ENCODE measurements around the gene OR2V2. TPM values are rescaled to one million over a fixed set of nuclear protein-coding genes. Genes with fewer than 3 reads are reported as not detected.

OR2V2 gene
- total RNA-seq, 4 donors from 2014 or later: not detected

DNA sequence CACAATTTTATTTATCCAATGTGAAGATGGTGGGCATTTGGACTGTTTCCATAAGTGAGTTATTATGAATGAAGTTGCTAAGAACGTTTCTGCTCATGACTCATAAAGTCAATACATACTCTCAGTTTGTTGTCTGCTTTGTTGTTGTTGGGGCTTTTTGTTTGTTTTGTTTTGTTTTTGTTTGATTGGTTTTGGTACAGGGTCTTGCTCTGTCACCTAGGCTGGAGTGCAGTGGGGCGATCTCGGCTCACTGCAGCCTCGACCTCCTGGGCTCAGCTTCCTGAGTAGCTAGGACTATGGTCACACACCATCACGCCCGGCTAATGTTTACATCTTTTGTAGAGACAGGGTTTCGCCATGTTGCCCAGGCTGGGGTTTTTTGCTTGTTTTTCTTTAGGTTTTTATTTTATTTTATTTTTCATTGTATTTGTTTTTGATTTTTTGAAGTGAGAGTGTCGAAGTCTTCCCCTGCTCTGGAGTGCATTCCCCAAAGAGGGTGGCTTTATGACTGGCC lies 39.7 kb downstream of the OR2V2 start:
- H3K27me3 ChIP-seq: no peaks in the 10 kb centered on the region
- peak overlapping the region in 1 of 4 donors; percentile 61 for H3K4me3 ChIP-seq
- H3K27ac ChIP-seq: peak overlapping the region in 3 of 4 donors; percentile 44 to 82 (median 77)
- no peak for TF ChIP-seq POLR2A (IDR thresholded peaks at IDR 0.05)
- TF ChIP-seq, protein P1, sequence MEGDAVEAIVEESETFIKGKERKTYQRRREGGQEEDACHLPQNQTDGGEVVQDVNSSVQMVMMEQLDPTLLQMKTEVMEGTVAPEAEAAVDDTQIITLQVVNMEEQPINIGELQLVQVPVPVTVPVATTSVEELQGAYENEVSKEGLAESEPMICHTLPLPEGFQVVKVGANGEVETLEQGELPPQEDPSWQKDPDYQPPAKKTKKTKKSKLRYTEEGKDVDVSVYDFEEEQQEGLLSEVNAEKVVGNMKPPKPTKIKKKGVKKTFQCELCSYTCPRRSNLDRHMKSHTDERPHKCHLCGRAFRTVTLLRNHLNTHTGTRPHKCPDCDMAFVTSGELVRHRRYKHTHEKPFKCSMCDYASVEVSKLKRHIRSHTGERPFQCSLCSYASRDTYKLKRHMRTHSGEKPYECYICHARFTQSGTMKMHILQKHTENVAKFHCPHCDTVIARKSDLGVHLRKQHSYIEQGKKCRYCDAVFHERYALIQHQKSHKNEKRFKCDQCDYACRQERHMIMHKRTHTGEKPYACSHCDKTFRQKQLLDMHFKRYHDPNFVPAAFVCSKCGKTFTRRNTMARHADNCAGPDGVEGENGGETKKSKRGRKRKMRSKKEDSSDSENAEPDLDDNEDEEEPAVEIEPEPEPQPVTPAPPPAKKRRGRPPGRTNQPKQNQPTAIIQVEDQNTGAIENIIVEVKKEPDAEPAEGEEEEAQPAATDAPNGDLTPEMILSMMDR (IDR thresholded peaks at IDR 0.05): no peak
- peaks cover 0 to 28% (median 0%) of the 10 kb centered on the region in 4 donors for H3K4me1 ChIP-seq
- no peaks in the 10 kb centered on the region for H3K9me3 ChIP-seq
- no peaks in the 10 kb centered on the region for H3K36me3 ChIP-seq
- no peak for DNase-seq

DNA sequence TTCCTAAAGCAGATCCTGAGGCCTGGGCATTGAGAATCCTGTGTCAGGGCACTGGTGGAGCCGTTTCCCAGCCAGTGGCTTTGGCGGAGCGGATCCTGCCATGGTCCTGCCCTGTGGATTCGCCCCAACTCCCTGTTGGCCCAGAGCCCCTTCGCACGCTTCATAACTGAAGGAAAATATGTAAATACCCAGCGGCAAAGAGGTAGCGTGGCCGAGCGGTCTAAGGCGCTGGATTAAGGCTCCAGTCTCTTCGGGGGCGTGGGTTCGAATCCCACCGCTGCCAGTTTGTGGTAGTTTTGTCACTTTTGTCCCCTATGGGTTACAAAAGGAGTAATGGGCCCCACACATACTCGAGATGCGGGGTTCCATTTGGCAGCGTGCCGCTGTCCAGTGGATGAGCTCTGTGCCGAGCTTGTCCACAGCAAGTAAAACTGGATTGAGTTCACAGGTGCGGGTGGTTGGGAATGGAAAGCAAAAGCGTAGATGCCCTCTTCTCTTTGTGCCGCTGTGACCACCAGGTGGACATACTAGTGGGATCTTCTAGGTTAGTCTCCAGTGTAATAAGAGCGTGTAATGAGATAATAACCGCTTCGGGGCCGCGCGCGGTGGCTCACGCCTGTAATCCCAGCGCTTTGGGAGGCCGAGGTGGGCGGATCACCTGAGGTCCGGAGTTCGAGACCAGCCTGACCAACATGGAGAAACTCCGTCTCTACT lies 40.3 kb downstream of the OR2V2 start:
- no peak for TF ChIP-seq POLR2A (IDR thresholded peaks at IDR 0.05)
- TF ChIP-seq, protein P1 (IDR thresholded peaks at IDR 0.05): peak in 2 of 6 experiments; percentile 17 to 31
- H3K27me3 ChIP-seq: no peaks in the 10 kb centered on the region
- H3K4me3 ChIP-seq: peak overlapping the region; percentile 55 to 88 (median 71)

DNA sequence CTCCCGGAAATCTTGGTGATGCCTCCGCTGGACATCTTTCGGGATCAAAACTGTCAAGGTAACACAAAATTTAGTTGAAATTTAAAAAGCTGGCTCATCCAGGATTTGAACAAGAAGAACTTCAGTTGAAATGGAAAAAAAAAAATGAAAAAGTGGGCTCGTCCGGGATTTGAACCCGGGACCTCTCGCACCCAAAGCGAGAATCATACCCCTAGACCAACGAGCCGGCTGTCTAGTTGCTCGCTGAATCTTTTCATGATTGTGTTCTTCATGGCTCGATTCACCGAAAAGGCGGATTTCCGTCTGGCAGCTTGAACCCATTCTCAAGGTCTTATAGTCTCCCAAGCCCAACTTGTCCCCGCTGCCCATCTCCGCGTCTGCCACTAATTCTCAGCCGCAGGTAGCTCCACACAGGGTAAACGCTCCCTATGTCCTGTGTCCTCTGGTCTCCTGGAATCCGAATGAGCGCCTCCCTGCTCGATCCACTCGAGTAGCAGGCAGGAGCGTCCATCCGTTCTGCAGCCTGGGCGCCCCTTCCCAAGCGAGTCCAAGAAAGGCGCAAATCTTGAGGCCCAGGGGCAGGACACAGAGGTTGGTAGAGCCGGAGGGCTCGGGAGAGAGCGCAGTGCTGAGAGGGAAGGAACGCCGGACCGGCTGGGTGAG lies 41.4 kb downstream of the OR2V2 start:
- Histone ChIP-seq H3K4me1 (peaks cover 0 to 29% (median 2%) of the 10 kb centered on the region in 4 donors), H3K27ac (peak overlapping the region; percentile 77 to 89 (median 84)), H3K36me3 (no peaks in the 10 kb centered on the region), H3K27me3 (no peaks in the 10 kb centered on the region), H3K4me3 (peak overlapping the region; percentile 55 to 88 (median 71)), H3K9me3 (no peaks in the 10 kb centered on the region)
- TF ChIP-seq POLR2A (IDR thresholded peaks at IDR 0.05): no peak
- TF ChIP-seq, protein P1 (IDR thresholded peaks at IDR 0.05): no peak
- peak; percentile 78 to 91 (median 82) for DNase-seq

More for the DNA sequence above, 40.3 kb downstream of the OR2V2 start:
- Histone ChIP-seq H3K27ac (peak overlapping the region in 3 of 4 donors; percentile 44 to 82 (median 77)), H3K4me1 (peaks cover 0 to 34% (median 2%) of the 10 kb centered on the region in 4 donors), H3K36me3 (no peaks in the 10 kb centered on the region), H3K9me3 (no peaks in the 10 kb centered on the region)
- peak; percentile 53 to 80 (median 63) for DNase-seq

DNA sequence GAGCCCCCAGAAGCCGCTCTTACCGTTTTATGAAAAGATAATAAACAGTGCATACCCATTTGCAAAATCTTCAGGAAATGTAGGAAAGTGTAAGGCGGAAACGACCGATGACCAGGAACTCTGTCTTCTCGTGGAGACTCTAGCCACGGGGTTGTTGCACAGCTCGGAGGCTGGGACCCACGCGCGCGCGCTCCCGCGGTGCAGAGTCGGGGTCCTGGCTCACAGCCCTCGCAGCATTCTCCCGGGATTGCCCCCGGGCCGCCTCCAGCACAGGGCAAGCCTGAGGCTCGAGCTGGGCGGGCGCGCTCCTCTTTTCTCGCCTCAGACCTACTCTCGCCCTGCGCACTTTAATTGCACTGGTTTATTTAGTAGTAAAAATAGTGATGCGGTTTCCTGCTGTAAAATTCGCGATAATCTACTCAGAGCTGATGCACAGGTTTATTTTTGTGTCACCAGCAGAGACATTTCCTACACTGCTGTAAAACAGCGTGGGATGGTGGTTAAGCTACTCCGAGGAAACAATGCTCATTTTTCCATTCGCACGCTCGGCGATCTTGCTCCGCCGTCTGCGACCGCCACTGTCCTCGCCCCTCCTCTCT lies 42.1 kb downstream of the OR2V2 start:
- TF ChIP-seq, protein P1 (IDR thresholded peaks at IDR 0.05): no peak
- TF ChIP-seq POLR2A (IDR thresholded peaks at IDR 0.05): no peak
- peak in 2 of 3 donors; percentile 54 to 71 for DNase-seq
- Histone ChIP-seq H3K36me3 (no peaks in the 10 kb centered on the region), H3K9me3 (no peaks in the 10 kb centered on the region), H3K4me1 (peaks cover 0 to 25% (median 2%) of the 10 kb centered on the region in 4 donors), H3K27ac (peak overlapping the region; percentile 77 to 89 (median 84)), H3K27me3 (no peaks in the 10 kb centered on the region), H3K4me3 (peak overlapping the region; percentile 55 to 88 (median 71))

DNA sequence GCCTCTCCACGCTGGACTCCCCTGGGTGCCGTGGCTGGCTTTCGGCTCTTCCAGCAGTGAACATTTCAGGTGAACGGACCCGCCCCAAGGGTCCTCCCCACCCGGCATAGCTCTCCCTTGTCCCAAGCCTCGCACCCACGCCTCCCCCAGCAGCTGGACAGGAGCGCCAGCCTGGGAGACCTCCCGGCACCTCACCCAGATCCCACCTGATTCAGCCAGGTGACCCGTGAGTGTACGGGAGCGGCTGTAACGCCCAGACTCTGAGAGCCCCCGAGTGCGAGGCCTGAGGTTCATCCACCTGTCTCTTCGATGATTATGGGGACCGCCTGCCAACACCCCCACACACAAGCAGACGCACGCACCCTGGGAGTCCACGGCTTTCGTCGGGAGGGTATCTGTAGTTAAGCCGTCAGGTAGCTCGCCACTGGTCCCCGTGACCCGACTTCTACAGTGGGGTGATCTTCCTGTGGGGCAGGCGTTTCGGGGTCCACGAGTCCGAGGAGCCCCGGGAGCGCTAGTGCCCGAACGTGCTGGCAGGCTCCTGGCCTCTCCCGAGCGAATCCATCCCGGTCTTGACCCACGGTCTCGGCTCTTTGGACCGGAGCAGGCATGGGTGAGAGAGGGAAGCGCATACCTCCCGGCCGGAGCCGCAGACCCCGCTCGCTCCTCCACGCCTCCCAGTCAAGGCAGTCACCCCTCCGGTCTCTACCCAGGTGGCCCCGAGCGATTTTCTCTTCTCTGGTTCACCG lies 42.8 kb downstream of the OR2V2 start:
- DNase-seq: peak; percentile 47 to 77 (median 65)
- H3K27me3 ChIP-seq: no peaks in the 10 kb centered on the region
- TF ChIP-seq, protein P1 (IDR thresholded peaks at IDR 0.05): no peak
- TF ChIP-seq POLR2A (IDR thresholded peaks at IDR 0.05): no peak
- H3K27ac ChIP-seq: peak overlapping the region; percentile 77 to 89 (median 84)
- peak overlapping the region; percentile 55 to 88 (median 71) for H3K4me3 ChIP-seq
- peaks cover 0 to 19% (median 2%) of the 10 kb centered on the region in 4 donors for H3K4me1 ChIP-seq
- no peaks in the 10 kb centered on the region for H3K9me3 ChIP-seq
- no peaks in the 10 kb centered on the region for H3K36me3 ChIP-seq
